ENCODE measurements around the gene ALLC. TPM values are rescaled to one million over a fixed set of nuclear protein-coding genes. Genes with fewer than 3 reads are reported as not detected.

Gene ALLC
- total RNA-seq, 4 donors from 2014 or later = not detected

- TF ChIP-seq POLR2A (IDR thresholded peaks at IDR 0.05) (no peak), POLR2AphosphoS5 (IDR thresholded peaks at IDR 0.05) (no peak), CTCF (IDR thresholded peaks at IDR 0.05) (no peak), EP300 (IDR thresholded peaks at IDR 0.05; ENCODE audit: low read depth) (no peak)
- intact Hi-C loops (cut with DNase I; ENCODE audit: low total_unique reads) = loop anchor here (10.0 kb wide), 1 partner anchor 59 kb away; no protein-coding TSS in a partner anchor
- WGBS, 2 donors (ENCODE audit: low coverage in 1 of 2) = 78 to 83% methylated on average over 18 to 20 of the region's 23 CpGs
- H3K4me1 ChIP-seq = peaks cover 0 to 4% (median 2%) of the 10 kb centered on the region in 4 donors
- DNase-seq = no peak
- H3K9me3 ChIP-seq = no peaks in the 10 kb centered on the region
- H3K36me3 ChIP-seq = no peaks in the 10 kb centered on the region
- no peak overlapping the region for H3K4me3 ChIP-seq
- in situ Hi-C loops (cut with MboI; ENCODE audit: low pct_ligation_motif_present in 1 of 4, low pct_unique_long_range_greater_than_20kb in 1 of 4, low sequenced_read_pairs in 3 of 4) = no loop called here
- H3K27me3 ChIP-seq = no peaks in the 10 kb centered on the region
- H3K27ac ChIP-seq = no peak overlapping the region
These were observed 67.7 kb downstream of the ALLC start for GRCh38 chr2:3725458-3726250.

- H3K27me3 ChIP-seq = no peaks in the 10 kb centered on the region
- no peaks in the 10 kb centered on the region for H3K36me3 ChIP-seq
- TF ChIP-seq POLR2A (IDR thresholded peaks at IDR 0.05) (no peak), CTCF (IDR thresholded peaks at IDR 0.05) (no peak), EP300 (IDR thresholded peaks at IDR 0.05; ENCODE audit: low read depth) (no peak), POLR2AphosphoS5 (IDR thresholded peaks at IDR 0.05) (no peak)
- no peak overlapping the region for H3K27ac ChIP-seq
- H3K4me1 ChIP-seq = peaks cover 0 to 4% (median 2%) of the 10 kb centered on the region in 4 donors
- DNase-seq = no peak
- intact Hi-C loops (cut with DNase I; ENCODE audit: low total_unique reads) = loop anchor here (10.0 kb wide), 1 partner anchor 58 kb away; no protein-coding TSS in a partner anchor
- H3K4me3 ChIP-seq = no peak overlapping the region
- WGBS, 2 donors (ENCODE audit: low coverage in 1 of 2) = 75 to 86% methylated on average over 2 to 10 of the region's 10 CpGs
- H3K9me3 ChIP-seq = no peaks in the 10 kb centered on the region
- in situ Hi-C loops (cut with MboI; ENCODE audit: low pct_ligation_motif_present in 1 of 4, low pct_unique_long_range_greater_than_20kb in 1 of 4, low sequenced_read_pairs in 3 of 4) = no loop called here
These were observed 68.5 kb downstream of the ALLC start for GRCh38 chr2:3726511-3726910.

GRCh38 chr2:3727397-3728045 is 69.5 kb downstream of the ALLC start:
- H3K36me3 ChIP-seq = no peaks in the 10 kb centered on the region
- H3K4me3 ChIP-seq = no peak overlapping the region
- DNase-seq = no peak
- WGBS, 2 donors (ENCODE audit: low coverage in 1 of 2) = 61% methylated on average over 12 of the region's 12 CpGs; no CpG with 5 or more reads in 1 of the 2 donors
- in situ Hi-C loops (cut with MboI; ENCODE audit: low pct_ligation_motif_present in 1 of 4, low pct_unique_long_range_greater_than_20kb in 1 of 4, low sequenced_read_pairs in 3 of 4) (no loop called here), intact Hi-C loops (cut with DNase I; ENCODE audit: low total_unique reads) (loop anchor here (10.0 kb wide), 1 partner anchor 57 kb away; no protein-coding TSS in a partner anchor)
- TF ChIP-seq POLR2AphosphoS5 (IDR thresholded peaks at IDR 0.05) (no peak), EP300 (IDR thresholded peaks at IDR 0.05; ENCODE audit: low read depth) (no peak), CTCF (IDR thresholded peaks at IDR 0.05) (no peak), POLR2A (IDR thresholded peaks at IDR 0.05) (no peak)
- no peaks in the 10 kb centered on the region for H3K27me3 ChIP-seq
- no peaks in the 10 kb centered on the region for H3K9me3 ChIP-seq
- peaks cover 0 to 4% (median 2%) of the 10 kb centered on the region in 4 donors for H3K4me1 ChIP-seq
- H3K27ac ChIP-seq = no peak overlapping the region

All from transverse colon (tissue), 4 donors.